ENCODE results near the gene MSMO1. TPM values are rescaled to one million over a fixed set of nuclear protein-coding genes. Genes with fewer than 3 reads are reported as not detected.

Gene MSMO1
- total RNA-seq, 2 donors from 2014 or later = 98.7 to 195 TPM

GRCh38 chr4:165347647-165348569 is 20.4 kb downstream of the MSMO1 start:
- intact Hi-C loops (cut with DNase I, micrococcal nuclease) = loop anchor here in 1 of 2 donors (10.0 kb wide), 1 partner anchor 213 kb away; no protein-coding TSS in a partner anchor
- ATAC-seq (no peak), DNase-seq (no peak)

GRCh38 chr4:165351359-165352130 is 24.1 kb downstream of the MSMO1 start:
- intact Hi-C loops (cut with DNase I, micrococcal nuclease) = loop anchor here in 1 of 2 donors (10.0 kb wide), 1 partner anchor 113 kb away; no protein-coding TSS in a partner anchor
- no peak for ATAC-seq
- no peak for DNase-seq

- peak; percentile 79 for ATAC-seq
These were observed 28.4 kb downstream of the MSMO1 start for GRCh38 chr4:165355900-165356300.

GRCh38 chr4:165359506-165359905 is 32.0 kb downstream of the MSMO1 start:
- ATAC-seq (no peak), DNase-seq (no peak)
- intact Hi-C loops (cut with DNase I, micrococcal nuclease) = loop anchor here in 1 of 2 donors (10.0 kb wide), 1 partner anchor 105 kb away; no protein-coding TSS in a partner anchor

More at GRCh38 chr4:165355900-165356300, 28.4 kb downstream of the MSMO1 start:
- peak in 1 of 2 donors; percentile 43 for DNase-seq
- intact Hi-C loops (cut with DNase I, micrococcal nuclease) = loop anchor here in 1 of 2 donors (10.0 kb wide), 1 partner anchor 109 kb away; no protein-coding TSS in a partner anchor

- intact Hi-C loops (cut with DNase I, micrococcal nuclease) = no loop called here
- DNase-seq = no peak
- ATAC-seq = no peak
These were observed 32.7 kb downstream of the MSMO1 start for GRCh38 chr4:165360041-165360695.

GRCh38 chr4:165360985-165361670 is 33.7 kb downstream of the MSMO1 start:
- intact Hi-C loops (cut with DNase I, micrococcal nuclease) = no loop called here
- ATAC-seq = no peak
- no peak for DNase-seq

- intact Hi-C loops (cut with DNase I, micrococcal nuclease) = no loop called here
- no peak for ATAC-seq
These were observed 34.3 kb downstream of the MSMO1 start for GRCh38 chr4:165361810-165362209.

GRCh38 chr4:165364452-165365080 is 37.1 kb downstream of the MSMO1 start:
- intact Hi-C loops (cut with DNase I, micrococcal nuclease) = no loop called here
- peak; percentile 22 to 65 for DNase-seq
- ATAC-seq = peak; percentile 99

More at GRCh38 chr4:165361810-165362209, 34.3 kb downstream of the MSMO1 start:
- DNase-seq = no peak

- intact Hi-C loops (cut with DNase I, micrococcal nuclease) = no loop called here
- no peak for DNase-seq
- no peak for ATAC-seq
These were observed 39.6 kb downstream of the MSMO1 start for GRCh38 chr4:165367040-165367439.

- ATAC-seq (no peak), DNase-seq (no peak)
- intact Hi-C loops (cut with DNase I, micrococcal nuclease) = no loop called here
These were observed 40.6 kb downstream of the MSMO1 start for GRCh38 chr4:165368114-165368513.

GRCh38 chr4:165368567-165368966 is 41.1 kb downstream of the MSMO1 start:
- ATAC-seq (no peak), DNase-seq (no peak)
- intact Hi-C loops (cut with DNase I, micrococcal nuclease) = no loop called here

GRCh38 chr4:165369522-165369921 is 42.1 kb downstream of the MSMO1 start:
- intact Hi-C loops (cut with DNase I, micrococcal nuclease) = no loop called here
- ATAC-seq (peak; percentile 58), DNase-seq (no peak)

- DNase-seq (no peak), ATAC-seq (no peak)
- intact Hi-C loops (cut with DNase I, micrococcal nuclease) = no loop called here
These were observed 43.1 kb downstream of the MSMO1 start for GRCh38 chr4:165370530-165370929.

GRCh38 chr4:165375465-165375864 is 48.0 kb downstream of the MSMO1 start:
- intact Hi-C loops (cut with DNase I, micrococcal nuclease) = no loop called here
- ATAC-seq (no peak), DNase-seq (no peak)

- ATAC-seq = no peak
- intact Hi-C loops (cut with DNase I, micrococcal nuclease) = no loop called here
These were observed 50.9 kb downstream of the MSMO1 start for GRCh38 chr4:165378398-165378744.

GRCh38 chr4:165378745-165379677 is 51.5 kb downstream of the MSMO1 start, which contains the start of gene CPE:
CPE (plus strand) TSS chr4:165379008; CDS start chr4:165379222, 214 bp downstream.
- intact Hi-C loops (cut with DNase I, micrococcal nuclease) = no loop called here
- peak; percentile 100 for ATAC-seq
- DNase-seq = peak; percentile 63 to 77

More at GRCh38 chr4:165378398-165378744, 50.9 kb downstream of the MSMO1 start:
- DNase-seq = no peak

GRCh38 chr4:165379678-165380064 is 52.2 kb downstream of the MSMO1 start:
- intact Hi-C loops (cut with DNase I, micrococcal nuclease) = no loop called here
- ATAC-seq = no peak
- no peak for DNase-seq

Measured in left colon (tissue), 2 donors.